CD4-positive, alpha-beta T cell (primary cell): Measurements from ENCODE around the gene LRRC26. TPM values are rescaled to one million over a fixed set of nuclear protein-coding genes. Genes with fewer than 3 reads are reported as not detected.
A peak's percentile ranks its signal among the peaks of the same experiment; 100 is the strongest.

Experiments
- ATAC-seq: fragments of 200-7000 bp; cut with Tn5 transposase; one replicate; pipeline ENCODE4 v1.10.0; 2022; ENCODE audit warnings: mild to moderate bottlenecking; ENCODE audit not compliant: poor library complexity
- CTCF ChIA-PET: fragments of 350-600 bp; sonication (Branson Sonifier 250); formaldehyde crosslinking; loops from one replicate; lab custom pipeline; 2021; ENCODE audit warnings: antibody characterized with exemption, inconsistent platforms; lab: Charles Lee
- POLR2A ChIA-PET: fragments of 350-600 bp; sonication (Branson Sonifier 250); formaldehyde crosslinking; loops from one replicate; lab custom pipeline; 2021; ENCODE audit warnings: antibody characterized with exemption, inconsistent platforms; lab: Charles Lee
- DNase-seq, 14 experiments: peaks; one replicate each; pipeline ENCODE4 v3.0.0-alpha.2; 2013 to 2020; ENCODE audit warnings: mixed read lengths in 2 of 14
- H3K27ac ChIP-seq, 2 donors: one replicate each; pipeline versions ENCODE4 v1.5.1 to v1.7.0; 2013; ENCODE audit warnings: low read length in 2 of 2, low read depth in 1 of 2, mild to moderate bottlenecking in 1 of 2
- H3K27me3 ChIP-seq, 2 experiments: 1 replicate in 1 of 2; 2 replicates in 1 of 2; pipeline versions ENCODE4 v1.6.1 to v1.7.0; 2013; ENCODE audit warnings: low read length in 2 of 2, control low read depth in 1 of 2, mild to moderate bottlenecking in 1 of 2, moderate library complexity in 1 of 2; ENCODE audit not compliant: insufficient read depth in 2 of 2, control insufficient read depth in 1 of 2
- H3K36me3 ChIP-seq: one replicate; pipeline ENCODE4 v1.6.1; 2013; ENCODE audit warnings: low read length, control low read depth; ENCODE audit not compliant: insufficient read depth
- H3K4me1 ChIP-seq: one replicate; pipeline ENCODE4 v1.6.1; 2013; ENCODE audit warnings: low read length, control low read depth; ENCODE audit not compliant: insufficient read depth
- H3K4me3 ChIP-seq: one replicate; pipeline ENCODE4 v1.5.1; 2013; ENCODE audit warnings: mild to moderate bottlenecking, low read length, moderate library complexity
- H3K9me3 ChIP-seq, 2 experiments: 1 replicate in 1 of 2; 2 replicates in 1 of 2; pipeline versions ENCODE4 v1.6.1 to v1.7.0; 2013; ENCODE audit warnings: low read length in 2 of 2, mild to moderate bottlenecking in 2 of 2, control low read depth in 1 of 2, moderate library complexity in 1 of 2; ENCODE audit not compliant: control insufficient read depth in 1 of 2, insufficient read depth in 1 of 2
- H3K27ac Mint-ChIP-seq: one replicate; pipeline ENCODE4 v1.8.0; 2020; ENCODE audit warnings: mixed read lengths
- H3K27me3 Mint-ChIP-seq: one replicate; pipeline ENCODE4 v1.8.0; 2021; ENCODE audit warnings: mixed read lengths
- H3K36me3 Mint-ChIP-seq: one replicate; pipeline ENCODE4 v1.8.0; 2021; ENCODE audit warnings: low read depth, mixed read lengths
- H3K4me1 Mint-ChIP-seq: one replicate; pipeline ENCODE4 v1.8.0; 2021; ENCODE audit warnings: low read depth, mixed read lengths
- H3K4me3 Mint-ChIP-seq: one replicate; pipeline ENCODE4 v1.8.0; 2020; ENCODE audit warnings: mild to moderate bottlenecking, mixed read lengths
- H3K9me3 Mint-ChIP-seq: one replicate; pipeline ENCODE4 v1.8.0; 2020; ENCODE audit warnings: mixed read lengths
- intact Hi-C, 2 experiments: fragments of 100-400 bp; cut with DNase I in 1 of 2; cut with micrococcal nuclease in 1 of 2; formaldehyde crosslinking; loops; one replicate each; pipeline versions ENCODE4 v1.15.1 to v1.9.0; 2023 to 2025; cut with DNase I, micrococcal nuclease
- total RNA-seq, 174 experiments: library from RNA in 2 of 174; stranded (reverse) in 2 of 174; gene quantifications; one replicate each; pipeline ENCODE4 v1.2.3 and lab custom pipeline; 2021 to 2026
- TF ChIP-seq, protein P1 (sequence below): fragments of 200-600 bp; IDR thresholded peaks from one replicate; pipeline ENCODE4 v1.8.0; 2022; ENCODE audit warnings: antibody characterized with exemption, mild to moderate bottlenecking

Gene LRRC26
- total RNA-seq, 2 experiments from 2014 or later = not detected

DNA sequence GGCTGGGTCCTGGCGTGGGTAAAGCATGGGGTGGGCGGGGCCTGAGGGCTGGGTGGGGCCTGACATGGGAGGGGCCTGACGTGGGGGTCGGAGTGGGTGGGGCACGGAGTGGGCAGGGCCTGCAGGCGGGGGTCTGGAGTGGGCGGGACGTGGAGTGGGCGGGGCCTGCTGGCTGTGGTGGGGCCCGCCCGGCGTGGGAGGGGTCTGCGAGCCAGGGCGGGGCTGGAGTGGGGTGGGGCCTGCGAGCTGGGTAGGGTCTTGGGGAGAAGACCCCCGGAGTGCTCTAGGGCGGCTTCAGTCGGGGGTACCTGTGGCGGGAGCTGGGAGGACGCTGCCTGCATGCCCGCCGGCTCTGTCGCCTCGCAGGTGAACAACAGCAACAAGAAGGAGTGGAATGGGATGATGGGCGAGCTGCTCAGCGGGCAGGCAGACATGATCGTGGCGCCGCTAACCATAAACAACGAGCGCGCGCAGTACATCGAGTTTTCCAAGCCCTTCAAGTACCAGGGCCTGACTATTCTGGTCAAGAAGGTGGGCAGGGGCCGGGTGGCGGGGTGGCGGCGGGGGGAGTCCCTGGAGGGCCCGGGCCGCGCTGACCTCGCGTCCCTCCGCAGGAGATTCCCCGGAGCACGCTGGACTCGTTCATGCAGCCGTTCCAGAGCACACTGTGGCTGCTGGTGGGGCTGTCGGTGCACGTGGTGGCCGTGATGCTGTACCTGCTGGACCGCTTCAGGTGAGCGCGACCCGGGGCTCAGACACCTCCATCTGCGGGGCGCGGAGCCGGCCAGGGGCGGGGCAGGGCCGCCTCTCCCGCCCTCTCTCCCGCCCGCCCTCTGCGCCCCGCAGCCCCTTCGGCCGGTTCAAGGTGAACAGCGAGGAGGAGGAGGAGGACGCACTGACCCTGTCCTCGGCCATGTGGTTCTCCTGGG is 8.0 kb downstream of the LRRC26 start:
- Histone ChIP-seq H3K4me1 (peaks cover 24% of the 10 kb centered on the region), H3K9me3 (peaks cover 0 to 46% of the 10 kb centered on the region in 2 experiments), H3K27me3 (peaks cover 66 to 76% of the 10 kb centered on the region in 2 experiments), H3K27ac (no peak overlapping the region), H3K36me3 (no peaks in the 10 kb centered on the region), H3K4me3 (no peak overlapping the region)
- POLR2A ChIA-PET = no interaction called here
- Mint-ChIP-seq H3K4me1 (peaks cover 12% of the 10 kb centered on the region), H3K36me3 (no peaks in the 10 kb centered on the region), H3K27me3 (peaks cover 71% of the 10 kb centered on the region), H3K4me3 (no peak overlapping the region), H3K9me3 (no peaks in the 10 kb centered on the region), H3K27ac (no peak overlapping the region)
- ATAC-seq (no peak), DNase-seq (no peak)
- intact Hi-C loops = no loop called here
- TF ChIP-seq, protein P1, sequence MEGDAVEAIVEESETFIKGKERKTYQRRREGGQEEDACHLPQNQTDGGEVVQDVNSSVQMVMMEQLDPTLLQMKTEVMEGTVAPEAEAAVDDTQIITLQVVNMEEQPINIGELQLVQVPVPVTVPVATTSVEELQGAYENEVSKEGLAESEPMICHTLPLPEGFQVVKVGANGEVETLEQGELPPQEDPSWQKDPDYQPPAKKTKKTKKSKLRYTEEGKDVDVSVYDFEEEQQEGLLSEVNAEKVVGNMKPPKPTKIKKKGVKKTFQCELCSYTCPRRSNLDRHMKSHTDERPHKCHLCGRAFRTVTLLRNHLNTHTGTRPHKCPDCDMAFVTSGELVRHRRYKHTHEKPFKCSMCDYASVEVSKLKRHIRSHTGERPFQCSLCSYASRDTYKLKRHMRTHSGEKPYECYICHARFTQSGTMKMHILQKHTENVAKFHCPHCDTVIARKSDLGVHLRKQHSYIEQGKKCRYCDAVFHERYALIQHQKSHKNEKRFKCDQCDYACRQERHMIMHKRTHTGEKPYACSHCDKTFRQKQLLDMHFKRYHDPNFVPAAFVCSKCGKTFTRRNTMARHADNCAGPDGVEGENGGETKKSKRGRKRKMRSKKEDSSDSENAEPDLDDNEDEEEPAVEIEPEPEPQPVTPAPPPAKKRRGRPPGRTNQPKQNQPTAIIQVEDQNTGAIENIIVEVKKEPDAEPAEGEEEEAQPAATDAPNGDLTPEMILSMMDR = no peak
- CTCF ChIA-PET = no interaction called here

DNA sequence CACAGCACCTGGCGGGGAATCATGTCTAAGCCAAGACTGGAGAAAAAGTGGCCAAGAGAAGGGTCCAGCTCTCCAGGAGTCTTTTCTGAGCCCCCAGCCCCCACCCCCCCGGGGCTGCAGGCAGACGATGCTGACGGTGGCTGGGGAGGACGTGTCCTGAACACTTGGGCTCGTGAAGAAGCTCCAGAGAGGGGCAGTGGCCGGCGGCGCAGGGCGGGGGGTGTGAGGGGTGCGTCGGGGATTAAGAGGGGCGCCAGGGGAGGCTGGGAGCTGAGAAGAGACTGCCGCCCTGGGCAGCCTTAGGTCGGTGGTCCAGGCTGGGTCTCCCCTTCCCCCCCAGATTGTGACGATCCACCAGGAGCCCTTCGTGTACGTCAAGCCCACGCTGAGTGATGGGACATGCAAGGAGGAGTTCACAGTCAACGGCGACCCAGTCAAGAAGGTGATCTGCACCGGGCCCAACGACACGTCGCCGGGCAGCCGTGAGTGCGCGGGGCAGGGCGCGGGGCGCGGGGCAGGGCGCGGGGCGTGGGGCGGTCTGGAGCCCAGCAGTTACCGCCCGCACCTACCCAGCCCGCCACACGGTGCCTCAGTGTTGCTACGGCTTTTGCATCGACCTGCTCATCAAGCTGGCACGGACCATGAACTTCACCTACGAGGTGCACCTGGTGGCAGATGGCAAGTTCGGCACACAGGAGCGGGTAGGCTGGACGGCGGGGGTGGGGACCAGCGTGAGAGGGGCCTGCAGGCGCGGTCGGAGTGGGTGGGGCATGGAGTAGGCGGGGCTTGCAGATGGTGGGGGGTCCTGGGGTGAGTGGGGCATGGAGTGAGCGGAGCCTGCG is 8.9 kb downstream of the LRRC26 start:
- Mint-ChIP-seq H3K9me3 (no peaks in the 10 kb centered on the region), H3K4me1 (peaks cover 12% of the 10 kb centered on the region), H3K4me3 (no peak overlapping the region), H3K36me3 (no peaks in the 10 kb centered on the region), H3K27ac (no peak overlapping the region), H3K27me3 (peaks cover 70% of the 10 kb centered on the region)
- TF ChIP-seq, protein P1 = no peak
- DNase-seq = peak in 2 of 14 experiments; percentile 17 to 43
- no peak for ATAC-seq
- Histone ChIP-seq H3K27me3 (peaks cover 66 to 67% of the 10 kb centered on the region in 2 experiments), H3K4me3 (no peak overlapping the region), H3K4me1 (peaks cover 33% of the 10 kb centered on the region), H3K9me3 (peaks cover 0 to 44% of the 10 kb centered on the region in 2 experiments), H3K27ac (no peak overlapping the region), H3K36me3 (no peaks in the 10 kb centered on the region)
- intact Hi-C loops = no loop called here
- CTCF ChIA-PET = no interaction called here
- POLR2A ChIA-PET = no interaction called here

DNA sequence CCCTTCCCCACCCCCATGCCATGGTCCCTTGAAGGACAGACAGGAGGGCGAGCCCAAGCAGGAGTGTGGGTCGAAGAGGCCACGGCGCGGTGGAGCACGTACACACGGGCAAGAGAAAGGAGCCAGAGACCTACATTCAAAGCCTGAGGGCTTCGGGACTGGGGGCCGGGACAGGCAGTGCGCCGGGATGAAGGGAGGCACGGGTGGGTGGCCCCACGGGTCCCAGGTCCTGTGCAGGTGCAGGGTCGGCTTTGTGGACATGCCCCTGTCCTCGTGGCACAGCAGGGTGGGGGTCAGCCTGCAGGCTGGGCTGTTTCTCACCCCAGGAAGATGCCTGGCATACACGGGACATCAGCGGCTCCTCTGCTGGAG is 9.8 kb downstream of the LRRC26 start:
- intact Hi-C loops = no loop called here
- Mint-ChIP-seq H3K4me3 (no peak overlapping the region), H3K36me3 (no peaks in the 10 kb centered on the region), H3K27me3 (peaks cover 67% of the 10 kb centered on the region), H3K4me1 (peaks cover 12% of the 10 kb centered on the region), H3K9me3 (no peaks in the 10 kb centered on the region), H3K27ac (no peak overlapping the region)
- ChIA-PET POLR2A (no interaction called here), CTCF (no interaction called here)
- H3K4me1 ChIP-seq = peaks cover 33% of the 10 kb centered on the region
- ATAC-seq (no peak), DNase-seq (no peak)
- no peaks in the 10 kb centered on the region for H3K36me3 ChIP-seq
- H3K27me3 ChIP-seq = peaks cover 62 to 65% of the 10 kb centered on the region in 2 experiments
- TF ChIP-seq, protein P1 = no peak
- no peak overlapping the region for H3K27ac ChIP-seq
- H3K9me3 ChIP-seq = peaks cover 0 to 35% of the 10 kb centered on the region in 2 experiments
- H3K4me3 ChIP-seq = no peak overlapping the region
